H9 (cell line): ENCODE data around the gene SLC35A1. TPM values are rescaled to one million over a fixed set of nuclear protein-coding genes. Genes with fewer than 3 reads are reported as not detected.

ENCODE experiments used
- DNase-seq: peaks from one replicate; pipeline ENCODE4 v3.0.0-alpha.2; 2017
- H2AFZ ChIP-seq: one replicate; pipeline ENCODE4 v1.6.1; 2013; ENCODE audit warnings: mild to moderate bottlenecking, low read length, control low read depth, moderate library complexity
- H2AK5ac ChIP-seq: 2 replicates; pipeline ENCODE4 v1.6.1; 2013; ENCODE audit warnings: low read length, control low read depth, mixed read lengths; ENCODE audit not compliant: insufficient read length
- H2BK120ac ChIP-seq: one replicate; pipeline ENCODE4 v1.6.1; 2013; ENCODE audit warnings: low read depth, mild to moderate bottlenecking, low read length, control low read depth, inconsistent platforms; ENCODE audit not compliant: poor library complexity, severe bottlenecking
- H2BK12ac ChIP-seq: 2 replicates; pipeline ENCODE4 v1.6.1; 2013; ENCODE audit warnings: low read length, control low read depth, mixed read lengths, low read depth; ENCODE audit not compliant: insufficient read length
- H2BK15ac ChIP-seq: 2 replicates; pipeline ENCODE4 v1.6.1; 2013; ENCODE audit warnings: low read depth, low read length, control low read depth
- H2BK20ac ChIP-seq: one replicate; pipeline ENCODE4 v1.6.1; 2013; ENCODE audit warnings: low read depth, mild to moderate bottlenecking, low read length, control low read depth, inconsistent platforms; ENCODE audit not compliant: poor library complexity, severe bottlenecking
- H2BK5ac ChIP-seq: 2 replicates; pipeline ENCODE4 v1.6.1; 2013; ENCODE audit warnings: low read length, control low read depth, mixed read lengths; ENCODE audit not compliant: insufficient read length
- H3K14ac ChIP-seq: 2 replicates; pipeline ENCODE4 v1.6.1; 2013; ENCODE audit warnings: low read length, control low read depth; ENCODE audit not compliant: insufficient read depth
- H3K18ac ChIP-seq: 2 replicates; pipeline ENCODE4 v1.6.1; 2013; ENCODE audit warnings: low read depth, mild to moderate bottlenecking, mixed read lengths, low read length, control low read depth; ENCODE audit not compliant: insufficient read length
- H3K23ac ChIP-seq: 2 replicates; pipeline ENCODE4 v1.6.1; 2013; ENCODE audit warnings: low read length, control low read depth, mixed read lengths, low read depth; ENCODE audit not compliant: insufficient read length
- H3K23me2 ChIP-seq: 2 replicates; pipeline ENCODE4 v1.6.1; 2013; ENCODE audit warnings: low read depth, mild to moderate bottlenecking, mixed read lengths, low read length, control low read depth; ENCODE audit not compliant: insufficient read length, poor library complexity, severe bottlenecking
- H3K27ac ChIP-seq: 2 replicates; pipeline ENCODE4 v1.5.1; 2013; ENCODE audit warnings: low read length, control low read depth, mixed read lengths, low read depth; ENCODE audit not compliant: insufficient read length
- H3K27me3 ChIP-seq: 2 replicates; pipeline ENCODE4 v1.6.1; 2013; ENCODE audit warnings: low read length, control low read depth, inconsistent platforms; ENCODE audit not compliant: insufficient read depth
- H3K4ac ChIP-seq: 2 replicates; pipeline ENCODE4 v1.6.1; 2013; ENCODE audit warnings: low read depth, mild to moderate bottlenecking, control low read depth, inconsistent platforms, low read length, moderate library complexity
- H3K4me1 ChIP-seq: 2 replicates; pipeline ENCODE4 v1.6.1; 2013; ENCODE audit warnings: low read length, control low read depth, inconsistent platforms; ENCODE audit not compliant: insufficient read depth
- H3K4me2 ChIP-seq: 2 replicates; pipeline ENCODE4 v1.6.1; 2013; ENCODE audit warnings: low read length, control low read depth, mixed read lengths; ENCODE audit not compliant: insufficient read length, insufficient read depth
- H3K56ac ChIP-seq: 2 replicates; pipeline ENCODE4 v1.6.1; 2013; ENCODE audit warnings: low read depth, mild to moderate bottlenecking, mixed read lengths, low read length, control low read depth; ENCODE audit not compliant: insufficient read length
- H3K79me1 ChIP-seq: 2 replicates; pipeline ENCODE4 v1.6.1; 2013; ENCODE audit warnings: low read depth, mild to moderate bottlenecking, moderate library complexity, low read length, control low read depth, inconsistent platforms; ENCODE audit not compliant: insufficient read depth, poor library complexity, severe bottlenecking
- H3K79me2 ChIP-seq: 2 replicates; pipeline ENCODE4 v1.6.1; 2013; ENCODE audit warnings: low read length, control low read depth, inconsistent platforms; ENCODE audit not compliant: insufficient read depth
- H3K9ac ChIP-seq: 2 replicates; pipeline ENCODE4 v1.6.1; 2013; ENCODE audit warnings: low read length, control low read depth, mixed read lengths; ENCODE audit not compliant: insufficient read length; ENCODE audit errors: extremely low read depth
- H3K9me3 ChIP-seq: one replicate; pipeline ENCODE4 v1.6.1; 2013; ENCODE audit warnings: low read depth, low read length, inconsistent platforms; ENCODE audit not compliant: control insufficient read depth
- H3T11ph ChIP-seq: one replicate; pipeline ENCODE4 v1.6.1; 2013; ENCODE audit warnings: mild to moderate bottlenecking, low read length, control low read depth, inconsistent platforms
- H4K20me1 ChIP-seq: one replicate; pipeline ENCODE4 v1.6.1; 2013; ENCODE audit not compliant: control insufficient read depth, insufficient read length, insufficient read depth
- H4K5ac ChIP-seq: 2 replicates; pipeline ENCODE4 v1.6.1; 2013; ENCODE audit warnings: low read depth, mild to moderate bottlenecking, mixed read lengths, low read length, control low read depth; ENCODE audit not compliant: insufficient read length
- H4K8ac ChIP-seq: replicated peaks from 2 replicates; pipeline ENCODE4 v1.6.1; 2013; ENCODE audit warnings: low read length, control low read depth, mixed read lengths, low read depth; ENCODE audit not compliant: insufficient read length
- H4K91ac ChIP-seq: 2 replicates; pipeline ENCODE4 v1.6.1; 2013; ENCODE audit warnings: low read depth, mild to moderate bottlenecking, moderate library complexity, mixed read lengths, low read length, control low read depth; ENCODE audit not compliant: insufficient read length
- H3K27ac Mint-ChIP-seq, 3 experiments: 2 replicates in 2 of 3; 3 replicates in 1 of 3; pipeline ENCODE4 v1.8.0; 2020 to 2021; ENCODE audit warnings: mixed read lengths in 3 of 3, mild to moderate bottlenecking in 1 of 3, moderate library complexity in 1 of 3
- H3K27me3 Mint-ChIP-seq: 2 replicates; pipeline ENCODE4 v1.8.0; 2021; ENCODE audit warnings: low read depth, mild to moderate bottlenecking, moderate library complexity, mixed read lengths
- H3K36me3 Mint-ChIP-seq, 3 experiments: 2 replicates in 2 of 3; 3 replicates in 1 of 3; pipeline ENCODE4 v1.8.0; 2020 to 2021; ENCODE audit warnings: low read depth in 3 of 3, mixed read lengths in 3 of 3; ENCODE audit not compliant: insufficient read depth in 1 of 3
- H3K4me1 Mint-ChIP-seq, 2 experiments: 2 replicates each; pipeline ENCODE4 v1.8.0; 2020; ENCODE audit warnings: mixed read lengths in 2 of 2
- H3K4me3 Mint-ChIP-seq, 2 experiments: 2 replicates in 1 of 2; 3 replicates in 1 of 2; pipeline ENCODE4 v1.8.0; 2020 to 2021; ENCODE audit warnings: mild to moderate bottlenecking in 2 of 2, mixed read lengths in 2 of 2, moderate library complexity in 1 of 2
- H3K9me3 Mint-ChIP-seq, 2 experiments: 2 replicates in 1 of 2; 3 replicates in 1 of 2; pipeline ENCODE4 v1.8.0; 2020; ENCODE audit warnings: mild to moderate bottlenecking in 2 of 2, mixed read lengths in 2 of 2, moderate library complexity in 1 of 2
- CTCF ChIP-seq: fragments of 200-600 bp; sonication (generic); conservative IDR thresholded peaks from 3 replicates; pipeline ENCODE4 v1.8.0; 2021; ENCODE audit warnings: antibody characterized with exemption, mild to moderate bottlenecking
- WGBS: extraction: QIAGEN DNeasy Blood & Tissue Kit; methylation state at CpG from one replicate; pipeline ENCODE4 v1.1.7; 2013; ENCODE audit warnings: missing lambda C conversion rate, low lambda C conversion rate, mixed read lengths; ENCODE audit not compliant: insufficient read length; ENCODE audit errors: extremely low coverage; 5-methylcytosine and 5-hydroxymethylcytosine counted together
- total RNA-seq: library from RNA; stranded (reverse); gene quantifications from 2 replicates; pipeline ENCODE4 v1.2.1, GENCODE V29; 2021

The SLC35A1 gene
- total RNA-seq, 1 experiment from 2014 or later = 6.1 TPM

- no peak overlapping the region for H3K56ac ChIP-seq
- no peak overlapping the region for H3K27ac ChIP-seq
- peak overlapping the region; percentile 45 for H3K4me2 ChIP-seq
- no peak overlapping the region for H2BK15ac ChIP-seq
- H3K4me1 Mint-ChIP-seq = peaks cover 17 to 24% of the 10 kb centered on the region in 2 experiments
- no peaks in the 10 kb centered on the region; the same call in 1 of the 2 replicates for H3K4me1 ChIP-seq
- no peak overlapping the region for H2AFZ ChIP-seq
- H3K79me1 ChIP-seq = no peaks in the 10 kb centered on the region
- no peak overlapping the region for H2AK5ac ChIP-seq
- H2BK5ac ChIP-seq = no peak overlapping the region
- H3K14ac ChIP-seq = peak overlapping the region; percentile 78; the same call in 1 of the 2 replicates
- no CpG with 5 or more reads among the region's 9 CpGs for WGBS
- no peaks in the 10 kb centered on the region for H3K27me3 ChIP-seq
- H3K23ac ChIP-seq = no peak overlapping the region
- no peak overlapping the region for H4K8ac ChIP-seq
- no peak overlapping the region for H2BK120ac ChIP-seq
- H3T11ph ChIP-seq = no peak overlapping the region
- H3K18ac ChIP-seq = no peak overlapping the region
- no peak overlapping the region; a peak in 1 of 5 replicates for H3K4me3 Mint-ChIP-seq
- no peaks in the 10 kb centered on the region for H3K79me2 ChIP-seq
- peaks cover 9 to 10% of the 10 kb centered on the region in 2 experiments; a peak in 4 of 5 replicates for H3K9me3 Mint-ChIP-seq
- H2BK12ac ChIP-seq = no peak overlapping the region
- peak overlapping the region; percentile 87 to 95 (median 87); a peak in 6 of 7 replicates for H3K27ac Mint-ChIP-seq
- H3K4ac ChIP-seq = no peak overlapping the region
- no peak overlapping the region for H2BK20ac ChIP-seq
- peaks cover 5 to 11% (median 9%) of the 10 kb centered on the region in 3 experiments; a peak in 5 of 7 replicates for H3K36me3 Mint-ChIP-seq
- no peak overlapping the region for H4K91ac ChIP-seq
- H3K9ac ChIP-seq = no peak overlapping the region
- peak; percentile 71 for TF ChIP-seq CTCF
- no peaks in the 10 kb centered on the region for H3K9me3 ChIP-seq
- peak; percentile 89 for DNase-seq
- H4K5ac ChIP-seq = no peak overlapping the region
- H4K20me1 ChIP-seq = no peaks in the 10 kb centered on the region
- no peaks in the 10 kb centered on the region for H3K23me2 ChIP-seq
- no peaks in the 10 kb centered on the region for H3K27me3 Mint-ChIP-seq
Observed at GRCh38 chr6:87483929-87484328, 11.2 kb downstream of the SLC35A1 start.
